IPS-18a (cell line): ENCODE data around the gene UBN2.
"Not testable (repeated sequence)": the region's sequence is repeated elsewhere in the genome, so short reads cannot be mapped to it uniquely, and the experiment has no call there.

Source experiments
- H3K27ac ChIP-seq: one replicate; pipeline ENCODE4 v1.5.1; 2013; ENCODE audit warnings: low read length
- H3K27me3 ChIP-seq: one replicate; pipeline ENCODE4 v1.6.1; 2013; ENCODE audit warnings: mild to moderate bottlenecking, low read length; ENCODE audit not compliant: control insufficient read depth, insufficient read depth
- H3K36me3 ChIP-seq: one replicate; pipeline ENCODE4 v1.6.1; 2013; ENCODE audit warnings: low read depth, low read length; ENCODE audit not compliant: control insufficient read depth
- H3K4me1 ChIP-seq: one replicate; pipeline ENCODE4 v1.6.1; 2013; ENCODE audit warnings: low read depth, low read length; ENCODE audit not compliant: control insufficient read depth
- H3K4me3 ChIP-seq: one replicate; pipeline ENCODE4 v1.5.1; 2013; ENCODE audit warnings: low read length
- H3K9ac ChIP-seq: one replicate; pipeline ENCODE4 v1.6.1; 2013; ENCODE audit warnings: mild to moderate bottlenecking, low read length, moderate library complexity
- H3K9me3 ChIP-seq: one replicate; pipeline ENCODE4 v1.6.1; 2013; ENCODE audit warnings: low read depth, low read length; ENCODE audit not compliant: control insufficient read depth

UBN2 gene

GRCh38 chr7:139213489-139213888 lies 17.5 kb upstream of the UBN2 start:
- H3K36me3 ChIP-seq, result not testable (repeated sequence)

GRCh38 chr7:139218173-139218572 lies 12.9 kb upstream of the UBN2 start:
- Histone ChIP-seq H3K36me3 (no peaks in the 10 kb centered on the region), H3K27me3 (no peaks in the 10 kb centered on the region), H3K4me3 (no peak overlapping the region), H3K9ac (no peak overlapping the region), H3K27ac (no peak overlapping the region), H3K4me1 (no peaks in the 10 kb centered on the region), H3K9me3 (no peaks in the 10 kb centered on the region)

More at GRCh38 chr7:139213489-139213888, 17.5 kb upstream of the UBN2 start:
- not testable (repeated sequence) for H3K9ac ChIP-seq, H3K27me3 ChIP-seq, H3K4me1 ChIP-seq, H3K4me3 ChIP-seq, H3K9me3 ChIP-seq, H3K27ac ChIP-seq

GRCh38 chr7:139224219-139224618 lies 6.8 kb upstream of the UBN2 start:
- H3K4me1 ChIP-seq, result no peaks in the 10 kb centered on the region
- no peaks in the 10 kb centered on the region for H3K9me3 ChIP-seq
- H3K27ac ChIP-seq, result no peak overlapping the region
- no peak overlapping the region for H3K9ac ChIP-seq
- no peaks in the 10 kb centered on the region for H3K36me3 ChIP-seq
- H3K27me3 ChIP-seq, result no peaks in the 10 kb centered on the region
- no peak overlapping the region for H3K4me3 ChIP-seq

- H3K27me3 ChIP-seq, H3K9me3 ChIP-seq: not testable (repeated sequence)
These were observed 6.2 kb upstream of the UBN2 start for GRCh38 chr7:139224836-139225235.

GRCh38 chr7:139225286-139226157 lies 5.5 kb upstream of the UBN2 start:
- not testable (repeated sequence) for H3K4me1 ChIP-seq, H3K27ac ChIP-seq, H3K9ac ChIP-seq, H3K36me3 ChIP-seq, H3K9me3 ChIP-seq, H3K27me3 ChIP-seq, H3K4me3 ChIP-seq

More at GRCh38 chr7:139224836-139225235, 6.2 kb upstream of the UBN2 start:
- H3K9ac ChIP-seq, H3K36me3 ChIP-seq, H3K27ac ChIP-seq, H3K4me1 ChIP-seq, H3K4me3 ChIP-seq: not testable (repeated sequence)

GRCh38 chr7:139226158-139226515 lies 4.9 kb upstream of the UBN2 start:
- H3K27ac ChIP-seq, H3K4me3 ChIP-seq, H3K9ac ChIP-seq, H3K27me3 ChIP-seq, H3K9me3 ChIP-seq, H3K4me1 ChIP-seq, H3K36me3 ChIP-seq: not testable (repeated sequence)

GRCh38 chr7:139226988-139227488 lies 4.0 kb upstream of the UBN2 start:
- not testable (repeated sequence) for H3K27ac ChIP-seq, H3K9ac ChIP-seq, H3K4me3 ChIP-seq, H3K4me1 ChIP-seq, H3K27me3 ChIP-seq, H3K9me3 ChIP-seq, H3K36me3 ChIP-seq

- no peaks in the 10 kb centered on the region for H3K4me1 ChIP-seq
- H3K9ac ChIP-seq, result peak overlapping the region; percentile 60
- H3K4me3 ChIP-seq, result peak overlapping the region; percentile 96
- no peak overlapping the region for H3K27ac ChIP-seq
- H3K36me3 ChIP-seq, result no peaks in the 10 kb centered on the region
- H3K9me3 ChIP-seq, result no peaks in the 10 kb centered on the region
- H3K27me3 ChIP-seq, result no peaks in the 10 kb centered on the region
These were observed 1.0 kb upstream of the UBN2 start for GRCh38 chr7:139230023-139230422.

- Histone ChIP-seq H3K4me3 (peak overlapping the region; percentile 96), H3K27me3 (no peaks in the 10 kb centered on the region), H3K4me1 (no peaks in the 10 kb centered on the region), H3K27ac (no peak overlapping the region), H3K9me3 (no peaks in the 10 kb centered on the region), H3K9ac (peak overlapping the region; percentile 60), H3K36me3 (no peaks in the 10 kb centered on the region)
These were observed 608 bp upstream of the UBN2 start for GRCh38 chr7:139230484-139230773.

GRCh38 chr7:139231513-139232376 lies 708 bp downstream of the UBN2 start:
- Histone ChIP-seq H3K4me1 (no peaks in the 10 kb centered on the region), H3K27me3 (no peaks in the 10 kb centered on the region)

GRCh38 chr7:139232377-139232717 lies 1.3 kb downstream of the UBN2 start:
- no peak overlapping the region for H3K27ac ChIP-seq

More at GRCh38 chr7:139231513-139232376, 708 bp downstream of the UBN2 start:
- Histone ChIP-seq H3K9me3 (no peaks in the 10 kb centered on the region), H3K36me3 (no peaks in the 10 kb centered on the region), H3K27ac (no peak overlapping the region), H3K4me3 (peak overlapping the region; percentile 96), H3K9ac (peak overlapping the region; percentile 60)

More at GRCh38 chr7:139232377-139232717, 1.3 kb downstream of the UBN2 start:
- Histone ChIP-seq H3K36me3 (peaks cover 1% of the 10 kb centered on the region), H3K4me1 (no peaks in the 10 kb centered on the region), H3K27me3 (no peaks in the 10 kb centered on the region), H3K9ac (peak overlapping the region; percentile 26), H3K4me3 (peak overlapping the region; percentile 96), H3K9me3 (no peaks in the 10 kb centered on the region)
